CD4-positive, alpha-beta memory T cell (primary cell): ENCODE data around the gene USP31. TPM values are rescaled to one million over a fixed set of nuclear protein-coding genes. Genes with fewer than 3 reads are reported as not detected.

Source experiments
- CTCF ChIA-PET: fragments of 350-600 bp; sonication (Branson Sonifier 250); formaldehyde crosslinking; loops from one replicate; lab custom pipeline; 2021; ENCODE audit warnings: inconsistent platforms; ENCODE audit not compliant: partially characterized antibody; lab: Charles Lee
- POLR2A ChIA-PET: fragments of 350-600 bp; sonication (Branson Sonifier 250); formaldehyde crosslinking; loops from one replicate; lab custom pipeline; 2021; ENCODE audit not compliant: partially characterized antibody; lab: Charles Lee
- DNase-seq, 5 donors: peaks; one replicate each; pipeline versions ENCODE4 v3.0.0 to v3.0.0-alpha.2; 2020 to 2022; ENCODE audit warnings: mixed read lengths in 1 of 5
- H3K27ac ChIP-seq: one replicate; pipeline ENCODE4 v1.7.0; 2013; ENCODE audit warnings: low read depth, low read length
- H3K27me3 ChIP-seq: 2 replicates; pipeline ENCODE4 v1.7.0; 2013; ENCODE audit warnings: mild to moderate bottlenecking, low read length, moderate library complexity; ENCODE audit not compliant: insufficient read depth
- H3K36me3 ChIP-seq: 2 replicates; pipeline ENCODE4 v1.7.0; 2013; ENCODE audit warnings: mild to moderate bottlenecking, low read length, moderate library complexity; ENCODE audit not compliant: insufficient read depth
- H3K4me1 ChIP-seq: 2 replicates; pipeline ENCODE4 v1.7.0; 2013; ENCODE audit warnings: mild to moderate bottlenecking, low read length, moderate library complexity; ENCODE audit not compliant: insufficient read depth
- H3K4me3 ChIP-seq, 2 donors: one replicate each; pipeline ENCODE4 v1.7.0; 2013; ENCODE audit warnings: low read length in 2 of 2, mild to moderate bottlenecking in 1 of 2
- H3K9me3 ChIP-seq, 2 donors: one replicate each; pipeline ENCODE4 v1.7.0; 2013; ENCODE audit warnings: low read length in 2 of 2, control low read depth in 1 of 2; ENCODE audit not compliant: control insufficient read depth in 1 of 2
- H3K27ac Mint-ChIP-seq, 7 donors: one replicate each; pipeline ENCODE4 v1.8.0; 2020 to 2021; ENCODE audit warnings: mixed read lengths in 7 of 7, mild to moderate bottlenecking in 6 of 7, inconsistent platforms in 3 of 7, moderate library complexity in 3 of 7
- H3K27me3 Mint-ChIP-seq, 2 donors: one replicate each; pipeline ENCODE4 v1.8.0; 2020 to 2021; ENCODE audit warnings: mixed read lengths in 2 of 2
- H3K36me3 Mint-ChIP-seq, 2 donors: one replicate each; pipeline ENCODE4 v1.8.0; 2020 to 2021; ENCODE audit warnings: mixed read lengths in 2 of 2, inconsistent platforms in 1 of 2, mild to moderate bottlenecking in 1 of 2
- H3K4me1 Mint-ChIP-seq, 4 donors: one replicate each; pipeline ENCODE4 v1.8.0; 2020 to 2021; ENCODE audit warnings: mixed read lengths in 4 of 4, mild to moderate bottlenecking in 1 of 4
- H3K4me3 Mint-ChIP-seq, 8 donors: one replicate each; pipeline ENCODE4 v1.8.0; 2020 to 2021; ENCODE audit warnings: mixed read lengths in 8 of 8, mild to moderate bottlenecking in 7 of 8, moderate library complexity in 6 of 8, inconsistent platforms in 3 of 8
- H3K9me3 Mint-ChIP-seq, 8 donors: one replicate each; pipeline ENCODE4 v1.8.0; 2020 to 2021; ENCODE audit warnings: mixed read lengths in 8 of 8, mild to moderate bottlenecking in 5 of 8, inconsistent platforms in 3 of 8, moderate library complexity in 1 of 8
- intact Hi-C: fragments of 100-400 bp; cut with micrococcal nuclease; formaldehyde crosslinking; loops from one replicate; pipeline ENCODE4 v1.15.1; 2023
- polyA plus RNA-seq, 2 donors: library from polyadenylated mRNA; unstranded; fragments of 300-500 nt; fragmentation: Illumina TruSeq; gene quantifications; one replicate each; pipeline ENCODE4 v1.2.3, GENCODE V29; 2021
- total RNA-seq, 2 experiments: library from RNA; stranded (reverse); gene quantifications; one replicate each; pipeline ENCODE4 v1.2.3, GENCODE V29; 2021

USP31 gene
- total and polyA plus RNA-seq, 4 experiments from 2014 or later, result 0.07 to 5.0 (median 2.9) TPM

DNA sequence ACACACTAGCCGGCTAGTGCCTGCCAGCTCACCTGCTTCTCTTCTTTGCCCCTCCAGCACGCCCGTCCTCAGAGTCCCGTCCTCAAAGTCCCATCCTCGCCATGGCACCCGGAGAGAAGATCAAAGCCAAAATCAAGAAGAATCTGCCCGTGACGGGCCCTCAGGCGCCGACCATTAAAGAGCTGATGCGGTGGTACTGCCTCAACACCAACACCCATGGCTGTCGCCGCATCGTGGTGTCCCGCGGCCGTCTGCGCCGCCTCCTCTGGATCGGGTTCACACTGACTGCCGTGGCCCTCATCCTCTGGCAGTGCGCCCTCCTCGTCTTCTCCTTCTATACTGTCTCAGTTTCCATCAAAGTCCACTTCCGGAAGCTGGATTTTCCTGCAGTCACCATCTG, 36.9 kb upstream of the USP31 start:
- H3K9me3 Mint-ChIP-seq, result peaks cover 0 to 4% (median 0%) of the 10 kb centered on the region in 8 donors
- no peaks in the 10 kb centered on the region for H3K36me3 Mint-ChIP-seq
- no peak overlapping the region for H3K27ac Mint-ChIP-seq
- H3K27ac ChIP-seq, result no peak overlapping the region
- POLR2A ChIA-PET, result no interaction called here
- H3K36me3 ChIP-seq, result no peaks in the 10 kb centered on the region
- CTCF ChIA-PET, result no interaction called here
- DNase-seq, result no peak
- peaks cover 27 to 46% of the 10 kb centered on the region in 2 donors for H3K27me3 Mint-ChIP-seq
- peaks cover 14% of the 10 kb centered on the region for H3K4me1 ChIP-seq
- intact Hi-C loops, result no loop called here
- H3K27me3 ChIP-seq, result peaks cover 9% of the 10 kb centered on the region
- H3K9me3 ChIP-seq, result no peaks in the 10 kb centered on the region
- no peak overlapping the region for H3K4me3 ChIP-seq
- H3K4me1 Mint-ChIP-seq, result peaks cover 4 to 16% (median 8%) of the 10 kb centered on the region in 4 donors
- H3K4me3 Mint-ChIP-seq, result no peak overlapping the region

GRCh38 chr16:23185656-23186055, 36.4 kb upstream of the USP31 start:
- no peak overlapping the region for H3K4me3 ChIP-seq
- CTCF ChIA-PET, result no interaction called here
- no peaks in the 10 kb centered on the region for H3K36me3 Mint-ChIP-seq
- no peaks in the 10 kb centered on the region for H3K36me3 ChIP-seq
- H3K4me1 ChIP-seq, result peaks cover 14% of the 10 kb centered on the region
- no peaks in the 10 kb centered on the region for H3K9me3 ChIP-seq
- peaks cover 9% of the 10 kb centered on the region for H3K27me3 ChIP-seq
- H3K4me3 Mint-ChIP-seq, result no peak overlapping the region
- intact Hi-C loops, result no loop called here
- peaks cover 29 to 46% of the 10 kb centered on the region in 2 donors for H3K27me3 Mint-ChIP-seq
- DNase-seq, result no peak
- no peak overlapping the region for H3K27ac Mint-ChIP-seq
- no peak overlapping the region for H3K27ac ChIP-seq
- H3K4me1 Mint-ChIP-seq, result peaks cover 4 to 20% (median 8%) of the 10 kb centered on the region in 4 donors
- peaks cover 0 to 4% (median 0%) of the 10 kb centered on the region in 8 donors for H3K9me3 Mint-ChIP-seq
- POLR2A ChIA-PET, result no interaction called here

DNA sequence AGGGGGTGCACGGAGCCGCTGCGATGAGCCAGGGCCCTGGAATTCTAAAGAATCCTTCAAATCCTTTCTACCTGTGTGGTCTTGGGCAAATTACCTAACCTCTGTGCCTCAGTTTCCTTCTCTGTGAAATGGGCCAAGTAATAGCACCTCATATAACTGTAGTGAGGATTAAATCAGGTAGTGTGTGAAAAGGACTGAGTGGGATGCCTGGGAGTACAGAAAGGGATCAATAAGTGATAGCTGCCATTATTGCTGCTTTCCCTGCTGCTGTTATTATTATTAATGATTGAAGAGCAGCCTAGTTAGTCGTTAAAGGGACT, 34.3 kb upstream of the USP31 start:
- H3K36me3 Mint-ChIP-seq, result no peaks in the 10 kb centered on the region
- peaks cover 5 to 20% (median 8%) of the 10 kb centered on the region in 4 donors for H3K4me1 Mint-ChIP-seq
- H3K4me3 Mint-ChIP-seq, result peak overlapping the region in 5 of 8 donors; percentile 22 to 55 (median 27)
- intact Hi-C loops, result loop anchor here (5.0 kb wide), 1 partner anchor 1319 kb away; no protein-coding TSS in a partner anchor
- H3K4me3 ChIP-seq, result no peak overlapping the region
- H3K27me3 Mint-ChIP-seq, result peaks cover 38 to 48% of the 10 kb centered on the region in 2 donors
- H3K36me3 ChIP-seq, result no peaks in the 10 kb centered on the region
- CTCF ChIA-PET, result interaction anchor here (1.4 to 2.1 kb wide), 2 partner anchors 18 to 251 kb away, joined by 4 to 12 read pairs; no protein-coding TSS in a partner anchor
- DNase-seq, result no peak
- H3K4me1 ChIP-seq, result peaks cover 14% of the 10 kb centered on the region
- peaks cover 9% of the 10 kb centered on the region for H3K27me3 ChIP-seq
- H3K27ac Mint-ChIP-seq, result no peak overlapping the region
- POLR2A ChIA-PET, result no interaction called here
- H3K9me3 ChIP-seq, result no peaks in the 10 kb centered on the region
- peaks cover 0 to 4% (median 0%) of the 10 kb centered on the region in 8 donors for H3K9me3 Mint-ChIP-seq
- no peak overlapping the region for H3K27ac ChIP-seq

DNA sequence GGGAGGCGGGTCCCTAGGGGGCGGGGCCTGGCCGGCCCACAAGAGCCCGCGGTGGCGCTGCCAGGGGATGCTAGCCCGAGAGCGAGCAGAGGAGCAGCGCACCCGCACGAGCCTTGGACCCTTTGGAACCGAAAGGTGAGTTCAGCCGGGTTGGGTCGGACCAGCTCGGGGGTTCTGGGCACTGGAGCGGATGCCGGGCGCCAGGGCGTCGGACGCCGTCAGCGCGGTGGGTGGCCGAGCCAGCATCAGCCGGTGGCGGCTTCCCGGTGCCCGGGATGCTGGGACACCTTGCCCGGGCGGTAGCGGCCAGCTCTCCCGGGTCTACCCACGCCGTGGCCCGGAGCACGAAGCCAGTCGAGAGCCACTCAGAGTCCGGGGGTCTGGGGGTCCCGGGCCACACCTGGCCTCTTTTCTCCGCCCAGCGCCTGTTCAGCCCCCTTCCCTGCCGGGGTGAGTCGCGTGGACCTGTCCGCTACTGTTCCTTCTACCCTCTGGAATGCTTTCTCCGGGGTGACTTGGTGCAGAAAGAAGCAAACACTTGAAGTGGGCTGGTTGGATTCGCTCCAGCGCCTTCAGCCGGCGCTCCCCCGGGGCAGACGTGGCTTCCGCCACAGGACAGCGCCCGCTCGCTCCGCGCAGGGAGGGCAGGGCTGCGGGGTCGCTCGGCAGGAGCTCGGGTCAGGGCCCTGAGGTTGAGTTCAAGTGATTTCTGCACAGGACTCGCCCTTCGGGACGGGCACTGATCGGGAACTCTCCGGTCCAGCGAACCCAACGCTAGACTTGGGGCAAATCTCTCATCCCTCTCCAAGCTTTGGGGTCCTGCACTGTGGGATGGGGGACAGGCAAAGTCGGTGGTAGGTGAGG, 33.7 kb upstream of the USP31 start, which contains the start of gene SCNN1G:
Gene SCNN1G, plus strand, starts transcription at position 67 of the 864 bp plus-strand sequence. CDS start 3,527 bp downstream, outside the sequence.
- H3K4me1 Mint-ChIP-seq, result peaks cover 5 to 20% (median 8%) of the 10 kb centered on the region in 4 donors
- Histone ChIP-seq H3K4me1 (peaks cover 14% of the 10 kb centered on the region), H3K27me3 (peaks cover 9% of the 10 kb centered on the region), H3K4me3 (no peak within 1 kb of the TSS), H3K9me3 (no peaks in the 10 kb centered on the region), H3K27ac (no peak within 1 kb of the TSS), H3K36me3 (no peaks in the 10 kb centered on the region)
- peak within 1 kb of the TSS; percentile 4 to 83 (median 62) for H3K4me3 Mint-ChIP-seq
- intact Hi-C loops, result loop anchor here (5.0 kb wide), 1 partner anchor 1319 kb away; no protein-coding TSS in a partner anchor
- peaks cover 0 to 4% (median 0%) of the 10 kb centered on the region in 8 donors for H3K9me3 Mint-ChIP-seq
- H3K27ac Mint-ChIP-seq, result peak within 1 kb of the TSS in 1 of 7 donors; percentile 3
- ChIA-PET CTCF (interaction anchor here (1.4 to 2.1 kb wide), 2 partner anchors 18 to 252 kb away, joined by 4 to 12 read pairs; no protein-coding TSS in a partner anchor), POLR2A (no interaction called here)
- H3K27me3 Mint-ChIP-seq, result peaks cover 41 to 48% of the 10 kb centered on the region in 2 donors
- peak in 1 of 5 donors; percentile 38 for DNase-seq
- no peaks in the 10 kb centered on the region for H3K36me3 Mint-ChIP-seq

GRCh38 chr16:23182206-23182678, 33.0 kb upstream of the USP31 start:
- peaks cover 9% of the 10 kb centered on the region for H3K27me3 ChIP-seq
- no peaks in the 10 kb centered on the region for H3K9me3 ChIP-seq
- DNase-seq, result peak; percentile 61 to 77 (median 70)
- intact Hi-C loops, result loop anchor here (5.0 kb wide), 1 partner anchor 1320 kb away; no protein-coding TSS in a partner anchor
- ChIA-PET CTCF (interaction anchor here (1.4 kb wide), 1 partner anchor 19 kb away, joined by 4 read pairs; no protein-coding TSS in a partner anchor), POLR2A (no interaction called here)
- H3K27ac ChIP-seq, result no peak overlapping the region
- no peak overlapping the region for H3K27ac Mint-ChIP-seq
- H3K4me1 Mint-ChIP-seq, result peaks cover 5 to 20% (median 8%) of the 10 kb centered on the region in 4 donors
- H3K4me1 ChIP-seq, result peaks cover 14% of the 10 kb centered on the region
- H3K9me3 Mint-ChIP-seq, result peaks cover 0 to 4% (median 0%) of the 10 kb centered on the region in 8 donors
- H3K27me3 Mint-ChIP-seq, result peaks cover 41 to 45% of the 10 kb centered on the region in 2 donors
- H3K36me3 ChIP-seq, result no peaks in the 10 kb centered on the region
- no peaks in the 10 kb centered on the region for H3K36me3 Mint-ChIP-seq
- H3K4me3 Mint-ChIP-seq, result peak overlapping the region; percentile 4 to 83 (median 62)
- H3K4me3 ChIP-seq, result no peak overlapping the region

- peak overlapping the region in 1 of 7 donors; percentile 3 for H3K27ac Mint-ChIP-seq
- Histone ChIP-seq H3K4me3 (no peak overlapping the region), H3K27me3 (peaks cover 9% of the 10 kb centered on the region), H3K4me1 (peaks cover 14% of the 10 kb centered on the region), H3K27ac (no peak overlapping the region), H3K9me3 (no peaks in the 10 kb centered on the region), H3K36me3 (no peaks in the 10 kb centered on the region)
- intact Hi-C loops, result loop anchor here (5.0 kb wide), 1 partner anchor 1321 kb away; no protein-coding TSS in a partner anchor
- no peaks in the 10 kb centered on the region for H3K36me3 Mint-ChIP-seq
- H3K27me3 Mint-ChIP-seq, result peaks cover 38 to 47% of the 10 kb centered on the region in 2 donors
- DNase-seq, result no peak
- peaks cover 0 to 4% (median 0%) of the 10 kb centered on the region in 8 donors for H3K9me3 Mint-ChIP-seq
- H3K4me3 Mint-ChIP-seq, result peak overlapping the region in 3 of 8 donors; percentile 28 to 36 (median 32)
- peaks cover 5 to 20% (median 8%) of the 10 kb centered on the region in 4 donors for H3K4me1 Mint-ChIP-seq
- POLR2A ChIA-PET, result no interaction called here
- CTCF ChIA-PET, result interaction anchor here (2.2 kb wide), 1 partner anchor 255 kb away, joined by 5 read pairs; no protein-coding TSS in a partner anchor
Measured at GRCh38 chr16:23181506-23181905, 32.3 kb upstream of the USP31 start.

- Mint-ChIP-seq H3K4me3 (no peak overlapping the region), H3K9me3 (peaks cover 0 to 3% (median 0%) of the 10 kb centered on the region in 8 donors), H3K36me3 (no peaks in the 10 kb centered on the region), H3K27me3 (peaks cover 43 to 47% of the 10 kb centered on the region in 2 donors), H3K4me1 (peaks cover 0 to 1% (median 0%) of the 10 kb centered on the region in 4 donors), H3K27ac (no peak overlapping the region)
- DNase-seq, result no peak
- intact Hi-C loops, result no loop called here
- Histone ChIP-seq H3K27ac (no peak overlapping the region), H3K27me3 (no peaks in the 10 kb centered on the region), H3K4me1 (no peaks in the 10 kb centered on the region), H3K9me3 (no peaks in the 10 kb centered on the region), H3K36me3 (no peaks in the 10 kb centered on the region), H3K4me3 (no peak overlapping the region)
- CTCF ChIA-PET, result no interaction called here
- POLR2A ChIA-PET, result no interaction called here
Measured at GRCh38 chr16:23175651-23176050, 26.4 kb upstream of the USP31 start.
